K562 (cell line): ENCODE data around the gene FOXN1. TPM values are rescaled to one million over a fixed set of nuclear protein-coding genes. Genes with fewer than 3 reads are reported as not detected.
A peak's percentile ranks its signal among the peaks of the same experiment; 100 is the strongest.

Experiments
- ATAC-seq: fragments of 200-7000 bp; cut with Tn5 transposase; 3 replicates; pipeline ENCODE4 v1.9.1; 2020; ENCODE audit warnings: moderate library complexity
- BruUV-seq: library from RNA; stranded (reverse); fragments of 400-500 nt; replicated peaks from 2 replicates; lab custom pipeline; 2021; lab: Mats Ljungman, UMichigan
- CTCF ChIA-PET: fragments of 300-600 bp; formaldehyde crosslinking; extraction: SDS; loops from one replicate; lab custom pipeline; 2021; ENCODE audit warnings: low intra/inter-chr PET ratio; lab: Yijun Ruan, JAX
- POLR2A ChIA-PET: fragments of 300-600, 350-650 bp; sonication (Branson Sonifier 250); formaldehyde crosslinking; extraction: SDS; loops from one replicate; lab custom pipeline; 2021; ENCODE audit warnings: antibody characterized with exemption, inconsistent platforms; lab: Yijun Ruan, JAX
- DNase-seq, 4 experiments: peaks; one replicate each; pipeline versions ENCODE4 v3.0.0 to v3.0.0-alpha.2; 2011 to 2018; ENCODE audit warnings: low spot score in 3 of 4, mixed read lengths in 3 of 4; ENCODE audit errors: extremely low read depth in 1 of 4
- FAIRE-seq: peaks from 2 replicates; lab custom pipeline; 2011; peaks lifted over from hg19 to GRCh38; lab: Jason Lieb, UNC
- H2AFZ ChIP-seq: 2 replicates; pipeline ENCODE4 v1.6.0; 2011; ENCODE audit warnings: low read depth, low read length, control low read depth, inconsistent platforms
- H3K27ac ChIP-seq: fragments of 200-600 bp; 3 replicates; pipeline ENCODE4 v1.8.0; 2011; ENCODE audit warnings: low read depth, mild to moderate bottlenecking, control low read depth, inconsistent platforms, low read length, moderate library complexity, mixed read lengths; ENCODE audit errors: extremely low read depth
- H3K27me3 ChIP-seq, 2 experiments: fragments of 300-600 bp in 1 of 2; 2 replicates in 1 of 2; 3 replicates in 1 of 2; pipeline versions ENCODE4 v1.6.0 to v1.8.0; 2011; ENCODE audit warnings: inconsistent platforms in 2 of 2, low read length in 2 of 2, mild to moderate bottlenecking in 1 of 2, mixed read lengths in 1 of 2, moderate library complexity in 1 of 2; ENCODE audit not compliant: control insufficient read depth in 2 of 2, insufficient read depth in 2 of 2
- H3K36me3 ChIP-seq: fragments of 300-600 bp; 3 replicates; pipeline ENCODE4 v1.8.0; 2011; ENCODE audit warnings: mild to moderate bottlenecking, low read length, inconsistent platforms; ENCODE audit not compliant: control insufficient read depth, insufficient read depth
- H3K4me1 ChIP-seq, 2 experiments: fragments of 200-600 bp in 1 of 2; replicated peaks in 1 of 2; 2 replicates in 1 of 2; 3 replicates in 1 of 2; pipeline versions ENCODE4 v1.5.1 to v1.8.0; 2011; ENCODE audit warnings: inconsistent platforms in 2 of 2, low read length in 2 of 2, mild to moderate bottlenecking in 1 of 2, mixed read lengths in 1 of 2, moderate library complexity in 1 of 2; ENCODE audit not compliant: control insufficient read depth in 2 of 2, insufficient read depth in 2 of 2
- H3K4me2 ChIP-seq: 2 replicates; pipeline ENCODE4 v1.6.1; 2011; ENCODE audit warnings: low read length, control low read depth, inconsistent platforms, mixed read lengths; ENCODE audit not compliant: insufficient read depth
- H3K4me3 ChIP-seq: fragments of 200-600 bp; sonication (generic), shearing (Covaris generic); 2 replicates; pipeline ENCODE4 v1.5.1; 2016; ENCODE audit warnings: control low read depth, inconsistent platforms
- H3K79me2 ChIP-seq: fragments of 200-600 bp; 3 replicates; pipeline ENCODE4 v1.8.0; 2011; ENCODE audit warnings: low read length, inconsistent platforms; ENCODE audit not compliant: control insufficient read depth, insufficient read depth
- H3K9ac ChIP-seq, 2 experiments: 2 replicates each; pipeline versions ENCODE4 v1.6.0 to v1.6.1; 2011; ENCODE audit warnings: low read depth in 2 of 2, low read length in 2 of 2, control low read depth in 1 of 2, inconsistent platforms in 1 of 2, mild to moderate bottlenecking in 1 of 2, mixed read lengths in 1 of 2; ENCODE audit not compliant: insufficient read depth in 1 of 2
- H3K9me1 ChIP-seq: one replicate; pipeline ENCODE4 v1.6.0; 2011; ENCODE audit warnings: inconsistent platforms, mild to moderate bottlenecking, low read length, moderate library complexity; ENCODE audit not compliant: control insufficient read depth, insufficient read depth
- H3K9me3 ChIP-seq: replicated peaks from 2 replicates; pipeline ENCODE4 v1.5.1; 2011; ENCODE audit warnings: low read depth, low read length, inconsistent platforms; ENCODE audit not compliant: control insufficient read depth, insufficient read depth
- H4K20me1 ChIP-seq: replicated peaks from 2 replicates; pipeline ENCODE4 v1.6.1; 2011; ENCODE audit warnings: low read length, inconsistent platforms, mixed read lengths; ENCODE audit not compliant: control insufficient read depth, insufficient read depth
- CREB3L1 ChIP-seq: fragments of 450-650 bp; IDR thresholded peaks from 2 replicates; pipeline ENCODE4 v1.6.1; 2014; ENCODE audit warnings: low read depth, mild to moderate bottlenecking, moderate library complexity, borderline replicate concordance
- CTCF ChIP-seq, 3 experiments: IDR thresholded peaks in 2 of 3; conservative IDR thresholded peaks in 1 of 3; 2 replicates each; pipeline ENCODE4 v1.5.1; 2011 to 2012; ENCODE audit warnings: low read length in 3 of 3, mild to moderate bottlenecking in 3 of 3, control low read depth in 2 of 3, improper control_type of control experiment in 1 of 3, inconsistent platforms in 1 of 3, low read depth in 1 of 3, mixed read lengths in 1 of 3, moderate library complexity in 1 of 3; ENCODE audit not compliant: insufficient read depth in 2 of 3
- RBM34 ChIP-seq: fragments of 200-400 bp; formaldehyde crosslinking; IDR thresholded peaks from 2 replicates; pipeline ENCODE4 v1.6.1; 2018; ENCODE audit warnings: low read length, borderline replicate concordance; ENCODE audit not compliant: insufficient read depth
- ZKSCAN3 ChIP-seq: fragments of 250-450 bp; sonication (Bioruptor Pico); IDR thresholded peaks from 2 replicates; pipeline ENCODE4 v1.4.0; 2020
- WGBS: fragments of 100-300 bp; shearing (Covaris generic); methylation state at CpG from one replicate; pipeline ENCODE4 v1.1.6; 2016; ENCODE audit warnings: low coverage, mixed read lengths; ENCODE audit not compliant: insufficient coverage; ENCODE audit errors: missing lambda C conversion rate; 5-methylcytosine and 5-hydroxymethylcytosine counted together
- in situ Hi-C: fragments of 300-500 bp; cut with MboI; formaldehyde crosslinking; loops from 4 replicates; pipeline ENCODE4 v1.15.0; 2018; ENCODE audit warnings: inconsistent platforms, mixed read lengths
- intact Hi-C: fragments of 100-400 bp; cut with micrococcal nuclease; formaldehyde crosslinking; loops from 2 replicates; pipeline ENCODE4 v1.14.2; 2022
- polyA plus RNA-seq, 8 experiments: library from polyadenylated mRNA; depleted of rRNA in 4 of 8; stranded (reverse) in 5 of 8; unstranded in 3 of 8; fragments of >200 nt; fragmentation: Nextera tagmentation in 2 of 8; fragmentation: Illumina TruSeq in 1 of 8; extraction: Ambion mirVana in 2 of 8; extraction: Trizol in 1 of 8; gene quantifications; 2 replicates each; pipeline versions ENCODE4 v1.2.1 to v1.2.3, GENCODE V29; 2011 to 2014; ENCODE audit warnings: inconsistent platforms in 1 of 8, missing spikeins in 1 of 8
- total RNA-seq, 7 experiments: library from RNA; depleted of rRNA in 6 of 7; stranded (reverse); fragments of >200 nt in 6 of 7; fragmentation: Illumina TruSeq in 2 of 7; extraction: Trizol in 2 of 7; gene quantifications; 2 replicates each; pipeline versions ENCODE4 v1.2.1 to v1.2.3, GENCODE V29; 2011 to 2021; ENCODE audit warnings: low replicate concordance in 1 of 7
- TF ChIP-seq, protein P1 (sequence below): fragments of 250-450 bp; sonication (Bioruptor Pico); IDR thresholded peaks from 2 replicates; pipeline ENCODE4 v1.5.0; 2021
- TF ChIP-seq, protein P2 (sequence below): fragments of 450-650 bp; IDR thresholded peaks from 2 replicates; pipeline ENCODE4 v1.6.1; 2016; ENCODE audit warnings: antibody characterized with exemption

Gene FOXN1
- total and polyA plus RNA-seq, 9 of the 15 experiments (the other 6 are each of a cell fraction or from before 2014, with no cell fraction given), result not detected

DNA sequence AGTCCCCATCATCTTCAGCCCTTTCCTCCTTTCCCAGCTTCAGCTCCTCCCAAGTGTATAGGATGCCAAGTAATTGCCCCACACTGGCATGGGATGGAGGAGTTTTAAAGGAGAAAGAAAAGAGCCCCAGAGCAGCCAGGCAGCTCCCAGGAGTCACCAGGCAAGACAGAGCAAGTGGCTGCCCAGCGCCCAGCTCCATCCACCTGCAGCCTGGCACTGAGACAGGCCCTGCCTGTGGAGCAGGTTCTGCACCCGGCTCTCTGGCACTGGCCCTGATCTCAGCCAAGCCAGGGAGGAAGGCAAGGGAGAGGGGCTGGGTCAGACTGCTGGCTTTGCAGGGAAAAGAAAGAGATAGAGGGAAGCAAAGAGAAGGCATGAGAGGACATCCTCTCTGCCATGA, 21.7 kb downstream of the FOXN1 start:
- Histone ChIP-seq H3K4me3 (no peak overlapping the region), H3K4me2 (peak overlapping the region; percentile 27), H4K20me1 (no peaks in the 10 kb centered on the region), H3K9ac (no peak overlapping the region), H3K27me3 (peaks cover 5 to 10% of the 10 kb centered on the region in 2 experiments; a peak in 2 of 5 replicates), H3K27ac (no peak overlapping the region; the same call in 2 of the 3 replicates), H3K4me1 (peaks cover 29 to 50% of the 10 kb centered on the region in 2 experiments; a peak in 4 of 5 replicates), H3K9me3 (peaks cover 8% of the 10 kb centered on the region), H3K9me1 (no peaks in the 10 kb centered on the region), H3K79me2 (no peaks in the 10 kb centered on the region), H2AFZ (no peak overlapping the region), H3K36me3 (no peaks in the 10 kb centered on the region)
- WGBS, result 0% methylated on average over 2 of the region's 2 CpGs
- TF ChIP-seq ZKSCAN3 (CRISPR knock-in tag), result no peak
- TF ChIP-seq, protein P1, sequence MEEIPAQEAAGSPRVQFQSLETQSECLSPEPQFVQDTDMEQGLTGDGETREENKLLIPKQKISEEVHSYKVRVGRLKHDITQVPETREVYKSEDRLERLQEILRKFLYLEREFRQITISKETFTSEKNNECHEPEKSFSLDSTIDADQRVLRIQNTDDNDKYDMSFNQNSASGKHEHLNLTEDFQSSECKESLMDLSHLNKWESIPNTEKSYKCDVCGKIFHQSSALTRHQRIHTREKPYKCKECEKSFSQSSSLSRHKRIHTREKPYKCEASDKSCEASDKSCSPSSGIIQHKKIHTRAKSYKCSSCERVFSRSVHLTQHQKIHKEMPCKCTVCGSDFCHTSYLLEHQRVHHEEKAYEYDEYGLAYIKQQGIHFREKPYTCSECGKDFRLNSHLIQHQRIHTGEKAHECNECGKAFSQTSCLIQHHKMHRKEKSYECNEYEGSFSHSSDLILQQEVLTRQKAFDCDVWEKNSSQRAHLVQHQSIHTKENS (CRISPR knock-in tag), result no peak
- TF ChIP-seq, protein P2, sequence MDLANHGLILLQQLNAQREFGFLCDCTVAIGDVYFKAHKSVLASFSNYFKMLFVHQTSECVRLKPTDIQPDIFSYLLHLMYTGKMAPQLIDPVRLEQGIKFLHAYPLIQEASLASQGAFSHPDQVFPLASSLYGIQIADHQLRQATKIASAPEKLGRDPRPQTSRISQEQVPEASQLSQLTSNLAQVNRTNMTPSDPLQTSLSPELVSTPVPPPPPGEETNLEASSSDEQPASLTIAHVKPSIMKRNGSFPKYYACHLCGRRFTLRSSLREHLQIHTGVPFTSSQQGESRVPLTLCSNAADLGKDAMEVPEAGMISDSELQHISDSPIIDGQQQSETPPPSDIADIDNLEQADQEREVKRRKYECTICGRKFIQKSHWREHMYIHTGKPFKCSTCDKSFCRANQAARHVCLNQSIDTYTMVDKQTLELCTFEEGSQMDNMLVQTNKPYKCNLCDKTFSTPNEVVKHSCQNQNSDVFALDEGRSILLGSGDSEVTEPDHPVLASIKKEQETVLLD, result no peak
- TF ChIP-seq RBM34, result no peak
- TF ChIP-seq CREB3L1, result no peak
- TF ChIP-seq CTCF (IDR thresholded peaks at IDR 0.05 in 2 of 3, conservative IDR thresholded peaks at IDR 0.05 in 1 of 3; ENCODE audit: insufficient read depth in 2 of 3, low read depth in 1 of 3, low read length in 3 of 3), result 0 out of 6 replicates have a peak, but pooled peaks of 1 of the 3 experiments have one; percentile 1
- DNase-seq (no peak), FAIRE-seq (no peak), ATAC-seq (no peak)
- no TSS peak for BruUV-seq
- ChIA-PET POLR2A (interaction anchor here (1.2 to 1.3 kb wide), 2 partner anchors 8 to 18 kb away, joined by 3 to 5 read pairs; no protein-coding TSS in a partner anchor), CTCF (no interaction called here)
- in situ Hi-C loops, result no loop called here
- intact Hi-C loops, result no loop called here
